HG03460 (cell line): ENCODE results near the gene AGBL2.
"Not testable (repeated sequence)": the region's sequence is repeated elsewhere in the genome, so short reads cannot be mapped to it uniquely, and the experiment has no call there.

Source experiments
- ATAC-seq: cut with Tn5 transposase; IDR thresholded peaks from one replicate; pipeline ENCODE4 v1.9.1; 2021; ENCODE audit not compliant: unreplicated experiment

The AGBL2 gene, protein sequence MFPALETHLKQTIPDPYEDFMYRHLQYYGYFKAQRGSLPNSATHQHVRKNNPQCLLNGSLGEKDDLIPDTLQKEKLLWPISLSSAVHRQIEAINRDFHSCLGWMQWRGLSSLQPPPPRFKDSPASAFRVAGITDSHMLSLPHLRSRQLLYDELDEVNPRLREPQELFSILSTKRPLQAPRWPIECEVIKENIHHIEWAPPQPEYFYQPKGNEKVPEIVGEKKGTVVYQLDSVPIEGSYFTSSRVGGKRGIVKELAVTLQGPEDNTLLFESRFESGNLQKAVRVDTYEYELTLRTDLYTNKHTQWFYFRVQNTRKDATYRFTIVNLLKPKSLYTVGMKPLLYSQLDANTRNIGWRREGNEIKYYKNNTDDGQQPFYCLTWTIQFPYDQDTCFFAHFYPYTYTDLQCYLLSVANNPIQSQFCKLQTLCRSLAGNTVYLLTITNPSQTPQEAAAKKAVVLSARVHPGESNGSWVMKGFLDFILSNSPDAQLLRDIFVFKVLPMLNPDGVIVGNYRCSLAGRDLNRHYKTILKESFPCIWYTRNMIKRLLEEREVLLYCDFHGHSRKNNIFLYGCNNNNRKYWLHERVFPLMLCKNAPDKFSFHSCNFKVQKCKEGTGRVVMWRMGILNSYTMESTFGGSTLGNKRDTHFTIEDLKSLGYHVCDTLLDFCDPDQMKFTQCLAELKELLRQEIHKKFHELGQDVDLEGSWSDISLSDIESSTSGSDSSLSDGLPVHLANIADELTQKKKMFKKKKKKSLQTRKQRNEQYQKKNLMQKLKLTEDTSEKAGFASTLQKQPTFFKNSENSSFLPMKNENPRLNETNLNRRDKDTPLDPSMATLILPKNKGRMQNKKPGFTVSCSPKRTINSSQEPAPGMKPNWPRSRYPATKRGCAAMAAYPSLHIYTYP

DNA sequence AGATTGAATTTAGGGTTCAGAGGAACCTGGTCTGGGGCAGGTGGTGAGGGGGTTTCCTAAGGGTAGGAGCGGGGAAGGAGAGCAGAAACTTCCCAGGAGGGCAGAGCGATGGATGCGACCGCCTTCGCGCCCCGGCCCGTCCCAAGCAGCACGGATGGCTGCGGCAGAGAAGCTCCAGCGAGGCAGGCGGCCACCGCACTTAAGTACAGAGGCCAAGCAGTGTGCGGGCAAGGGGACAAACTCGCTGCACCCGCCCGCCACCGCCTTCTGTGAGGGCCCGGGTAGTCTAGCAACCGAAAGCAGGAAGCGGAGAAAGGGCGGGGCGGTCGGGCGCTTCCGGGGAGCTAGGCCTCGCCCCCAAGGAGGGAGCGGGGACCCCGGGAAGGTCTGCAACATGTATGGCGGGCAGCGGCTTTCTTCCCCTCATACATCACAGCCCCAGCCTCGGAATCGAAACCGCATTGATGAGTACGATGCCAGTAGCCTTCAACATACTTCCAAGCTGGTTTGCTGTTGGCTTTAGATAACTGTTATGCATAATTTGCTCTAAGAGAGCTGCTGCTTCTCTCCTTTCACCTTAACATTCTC, at the start of gene AGBL2:
TSS of gene AGBL2 (minus strand) at position 288 of the 588 bp plus-strand sequence. CDS start 719 bp downstream, outside the sequence.
- ATAC-seq: peak; percentile 99

DNA sequence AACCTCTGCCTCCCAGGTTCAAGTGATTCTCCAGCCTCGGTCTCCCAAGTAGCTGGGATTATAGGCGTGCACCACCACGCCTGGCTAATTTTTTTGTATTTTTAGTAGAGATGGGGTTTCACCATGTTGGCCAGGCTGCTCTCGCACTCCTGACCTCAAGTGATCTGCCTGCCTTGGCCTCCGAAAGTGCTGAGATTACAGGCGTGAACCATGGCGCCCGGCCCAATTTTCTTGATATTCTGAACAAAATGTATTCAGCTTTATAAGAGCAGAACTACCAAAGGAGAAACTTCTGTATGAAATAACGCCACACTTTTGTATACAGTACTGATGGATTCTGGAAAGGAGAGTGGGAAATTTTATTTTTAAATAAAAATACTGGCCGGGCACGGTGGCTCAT, 44.1 kb upstream of the AGBL2 start:
- ATAC-seq: not testable (repeated sequence)

DNA sequence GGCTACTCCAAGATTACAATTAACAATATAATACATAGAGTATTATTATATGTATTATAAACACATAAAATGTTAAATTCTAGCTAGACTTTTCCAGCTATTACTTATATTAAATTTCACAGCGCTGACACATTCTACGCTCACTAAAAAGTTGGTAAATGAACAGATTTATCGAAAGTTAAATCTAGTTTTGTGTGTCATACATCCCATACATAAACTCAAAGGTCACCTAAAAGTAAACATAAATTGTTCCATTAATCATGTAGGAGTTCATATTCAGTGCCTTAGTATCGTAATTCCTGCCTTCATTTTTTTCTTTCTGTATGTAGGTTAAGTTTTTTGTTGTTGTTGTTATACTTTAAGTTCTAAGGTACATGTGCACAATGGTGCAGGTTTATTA, 41.0 kb upstream of the AGBL2 start:
- ATAC-seq: no peak

DNA sequence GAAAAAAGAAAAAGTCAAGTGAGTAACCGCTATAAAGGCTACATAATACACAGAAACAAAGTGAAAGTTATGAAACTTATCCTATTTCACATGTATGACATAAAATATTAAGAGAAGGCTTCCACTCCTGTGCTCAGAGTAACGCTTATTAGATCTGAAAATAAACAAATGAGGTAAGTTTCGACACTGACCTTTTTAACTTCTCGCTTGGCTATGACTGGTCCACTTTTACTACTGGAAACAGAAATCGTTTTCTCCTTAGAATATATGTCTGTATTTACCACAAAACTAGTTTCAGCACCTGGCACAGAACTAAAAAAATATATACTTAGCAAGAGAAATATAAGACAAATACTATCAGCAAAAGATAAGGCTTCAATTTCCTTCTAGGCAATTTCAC, 35.6 kb upstream of the AGBL2 start:
- no peak for ATAC-seq

DNA sequence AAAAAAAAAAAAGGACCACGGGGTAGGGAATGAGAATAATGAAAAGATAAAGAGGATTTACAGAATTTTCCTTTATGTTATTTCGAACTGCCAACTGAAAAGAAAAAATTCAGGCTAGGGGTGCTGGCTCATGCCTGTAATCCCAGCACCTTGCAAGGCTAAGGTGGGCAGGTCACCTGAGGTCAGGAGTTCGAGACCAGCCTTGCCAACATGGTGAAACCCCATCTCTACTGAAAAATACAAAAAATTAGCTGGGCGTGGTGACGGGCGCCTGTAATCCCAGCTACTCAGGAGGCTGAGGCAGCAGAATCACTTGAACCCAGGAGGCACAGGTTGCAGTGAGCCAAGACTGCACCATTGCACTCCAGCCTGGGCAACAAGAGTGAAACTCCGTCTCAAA, 27.3 kb upstream of the AGBL2 start:
- not testable (repeated sequence) for ATAC-seq

DNA sequence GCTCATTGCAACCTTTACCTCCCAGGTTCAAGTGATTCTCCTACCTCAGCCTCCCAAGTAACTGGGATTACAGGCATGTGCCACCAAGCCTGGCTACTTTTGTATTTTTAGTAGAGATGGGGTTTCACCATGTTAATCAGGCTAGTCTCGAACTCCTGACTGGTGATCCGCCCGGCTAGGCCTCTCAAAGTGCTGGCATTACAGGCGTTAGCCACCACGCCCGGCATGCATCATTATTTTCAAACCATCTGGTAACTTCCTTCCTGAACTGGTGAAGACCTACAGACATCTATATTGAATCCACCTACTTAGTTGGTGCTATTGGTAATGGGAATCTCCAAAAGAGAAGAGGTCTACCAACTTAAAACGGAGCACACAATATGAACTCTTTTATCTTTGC, 22.6 kb upstream of the AGBL2 start:
- ATAC-seq: not testable (repeated sequence)

DNA sequence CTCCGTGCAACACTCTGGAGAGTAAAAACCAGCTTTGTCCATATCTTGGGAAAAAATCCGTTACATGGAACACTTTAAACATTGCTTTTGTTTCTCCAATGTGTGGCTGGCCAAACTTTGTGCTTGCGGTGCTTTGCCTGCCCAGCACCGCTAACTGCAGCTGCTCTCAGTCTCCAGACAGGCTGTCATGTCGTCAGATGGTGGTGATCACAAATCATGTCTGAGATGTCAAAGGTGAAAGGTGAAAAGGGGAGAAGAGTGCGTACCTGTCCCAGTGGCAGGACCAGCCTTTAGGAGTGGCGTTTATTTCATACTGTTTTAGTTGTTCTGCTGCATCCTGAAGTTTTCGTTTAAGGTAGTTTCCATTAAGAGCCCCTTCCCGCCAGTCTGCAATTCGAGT, 17.1 kb upstream of the AGBL2 start:
- no peak for ATAC-seq

DNA sequence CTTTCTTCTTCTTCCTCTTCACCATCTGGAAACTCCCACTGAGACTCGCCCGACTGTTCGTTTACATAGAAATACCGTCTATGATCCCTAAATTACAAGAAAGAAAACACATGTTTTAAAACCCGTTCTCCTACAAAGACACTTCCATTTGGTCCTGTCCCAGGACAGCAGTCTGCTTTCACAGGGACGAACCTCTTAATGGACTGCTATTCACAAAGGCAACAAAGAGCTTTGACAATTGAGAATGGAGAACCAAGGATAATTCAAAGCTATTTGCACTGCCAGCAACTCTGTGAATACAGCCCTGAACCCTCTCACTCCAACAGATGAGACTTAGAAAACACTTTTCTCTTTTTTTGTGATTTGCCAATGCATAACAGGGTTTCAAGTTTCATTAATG, 16.3 kb upstream of the AGBL2 start:
- ATAC-seq: no peak

DNA sequence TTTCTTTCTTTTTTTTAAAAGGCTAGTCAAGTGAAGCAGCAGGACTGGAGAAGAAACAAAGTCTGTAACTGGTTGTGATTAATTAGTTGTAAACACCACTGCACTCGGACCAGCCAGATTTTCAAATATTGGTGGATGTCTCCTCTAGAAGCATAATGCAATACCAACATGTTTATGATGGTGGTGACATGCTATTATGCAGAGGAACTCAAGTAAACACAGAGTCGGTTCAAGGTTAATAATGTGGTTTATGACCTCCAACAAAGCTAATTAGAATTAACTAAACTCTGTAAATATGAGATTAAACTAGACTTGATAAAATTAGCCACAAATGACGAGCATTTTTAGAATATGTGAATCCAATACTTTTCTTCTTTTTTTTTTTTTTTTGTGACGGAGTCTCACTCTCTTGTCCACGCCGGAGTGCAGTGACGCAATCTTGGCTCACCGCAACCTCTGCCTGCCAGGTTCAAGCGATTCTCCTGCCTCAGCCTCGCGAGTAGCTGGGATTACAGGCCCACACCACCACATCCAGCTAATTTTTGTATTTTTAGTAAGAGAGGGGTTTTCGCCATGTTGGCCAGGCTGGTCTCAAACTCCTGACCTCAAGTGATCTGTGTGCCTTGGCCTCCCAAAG, 11.8 kb upstream of the AGBL2 start:
- no peak for ATAC-seq

DNA sequence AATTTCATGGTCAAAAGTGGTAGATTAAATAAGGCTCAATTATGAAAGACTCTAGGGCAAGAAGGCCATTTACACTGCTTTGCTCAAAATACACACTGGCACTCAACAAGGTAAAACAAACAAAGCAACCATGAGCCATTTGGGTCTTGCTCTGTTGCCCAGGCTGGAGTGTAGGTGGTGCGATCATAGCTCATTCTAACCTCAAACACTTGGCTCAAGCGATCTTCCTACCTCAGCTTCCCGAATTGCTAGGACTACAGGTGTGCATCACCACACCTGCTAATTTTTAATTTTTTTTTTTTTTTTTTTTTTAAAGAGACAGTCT, 10.9 kb upstream of the AGBL2 start:
- ATAC-seq: no peak

DNA sequence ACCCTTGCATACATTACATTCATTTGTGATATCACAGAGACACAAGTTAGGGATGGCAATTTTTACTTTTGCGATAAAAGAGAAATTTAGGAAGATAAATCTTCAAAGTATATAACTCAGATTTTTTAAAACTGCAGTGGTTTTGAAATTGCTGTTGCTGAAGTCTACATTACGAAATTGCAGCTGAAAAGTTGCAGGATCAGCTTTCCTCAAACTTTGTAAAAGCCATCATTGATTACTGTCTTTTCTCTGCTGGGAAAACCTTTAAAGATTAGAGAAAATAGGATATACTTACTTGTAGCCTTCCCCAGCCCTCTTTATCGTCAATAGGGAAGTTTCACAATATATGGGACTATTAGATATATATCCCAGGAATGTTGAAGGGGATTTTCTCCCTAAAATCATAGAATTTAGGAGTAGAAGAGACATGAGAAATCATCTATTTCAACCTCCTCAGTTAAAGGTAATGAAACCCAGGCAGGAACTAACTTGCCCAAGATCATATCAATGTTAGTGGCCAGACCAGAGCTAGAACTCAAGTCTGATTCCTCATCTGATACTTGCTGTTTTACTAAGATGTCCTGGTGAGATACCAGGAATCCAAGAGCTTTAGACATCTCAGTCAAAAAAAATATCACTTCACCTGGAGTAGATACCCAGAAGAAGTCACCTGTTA, 10.4 kb upstream of the AGBL2 start:
- ATAC-seq: no peak

DNA sequence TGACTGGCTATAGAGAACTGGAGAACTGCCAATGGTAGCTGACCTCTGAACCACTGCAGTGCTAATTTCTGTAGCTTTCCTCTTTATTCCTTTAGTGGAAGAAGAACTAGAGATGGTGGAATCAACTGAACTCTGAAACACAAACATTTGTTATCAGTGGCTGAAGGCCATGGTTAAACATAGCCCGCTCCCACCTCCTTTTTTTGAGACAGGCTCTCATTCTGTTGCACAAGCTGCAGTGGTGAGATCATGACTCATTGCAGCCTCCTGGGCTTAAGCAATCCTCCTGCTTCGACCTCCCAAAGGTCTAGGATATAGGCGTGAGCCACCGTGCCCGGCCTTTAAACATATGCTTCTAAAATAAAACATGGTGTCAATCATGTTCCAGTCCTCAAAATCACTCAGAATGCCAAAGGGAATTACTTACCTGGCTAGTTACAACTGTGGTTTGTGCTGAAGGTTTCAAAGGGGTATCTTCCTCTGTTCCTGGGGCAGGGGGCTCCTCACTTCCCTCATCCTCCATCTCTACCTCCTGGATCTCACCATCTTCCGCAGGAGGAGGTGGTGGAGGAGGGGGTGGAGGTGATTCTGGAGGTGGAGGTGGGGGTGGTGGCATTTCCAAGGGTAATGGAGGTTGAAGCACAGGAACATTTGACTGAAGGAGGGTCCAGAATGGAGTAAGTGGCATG, 9.0 kb upstream of the AGBL2 start:
- no peak for ATAC-seq

DNA sequence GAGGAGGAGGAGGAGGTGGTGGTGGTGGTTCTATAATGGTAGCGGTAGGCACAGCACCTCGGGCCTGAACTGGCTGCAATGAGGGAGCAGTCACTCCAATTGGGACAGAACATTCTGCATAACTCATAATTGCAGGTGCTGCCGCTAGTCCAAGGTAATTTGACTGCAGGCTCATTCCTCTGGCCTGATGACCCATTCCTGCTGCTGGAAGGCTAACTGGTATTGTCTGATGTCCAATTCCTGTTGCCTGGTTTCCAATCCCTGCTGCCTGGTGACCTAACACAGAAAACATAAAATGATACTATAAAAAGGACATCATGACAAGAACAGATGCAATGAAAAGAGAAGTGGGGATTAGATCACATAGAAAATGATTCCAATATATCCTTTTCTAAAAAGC, 7.9 kb upstream of the AGBL2 start:
- no peak for ATAC-seq

DNA sequence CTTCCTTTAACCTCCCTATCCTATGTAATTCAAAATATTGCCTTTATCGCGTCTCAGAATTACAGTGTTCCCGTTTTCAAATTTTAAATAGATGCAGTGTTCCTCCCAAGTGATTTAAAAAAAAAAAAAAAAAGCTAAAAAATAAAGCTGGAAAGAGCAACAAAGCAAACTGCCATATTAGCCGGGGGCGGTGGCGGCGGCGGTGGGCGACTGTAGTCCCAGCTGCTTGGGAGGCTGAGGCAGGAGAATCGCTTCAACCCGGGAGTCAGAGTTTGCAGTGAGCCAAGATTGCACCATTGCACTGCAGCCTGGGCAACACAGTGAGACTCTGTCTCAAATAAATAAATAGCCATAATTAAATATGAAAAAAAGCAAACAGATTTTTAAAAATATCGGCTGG, 5.5 kb upstream of the AGBL2 start:
- ATAC-seq: no peak

DNA sequence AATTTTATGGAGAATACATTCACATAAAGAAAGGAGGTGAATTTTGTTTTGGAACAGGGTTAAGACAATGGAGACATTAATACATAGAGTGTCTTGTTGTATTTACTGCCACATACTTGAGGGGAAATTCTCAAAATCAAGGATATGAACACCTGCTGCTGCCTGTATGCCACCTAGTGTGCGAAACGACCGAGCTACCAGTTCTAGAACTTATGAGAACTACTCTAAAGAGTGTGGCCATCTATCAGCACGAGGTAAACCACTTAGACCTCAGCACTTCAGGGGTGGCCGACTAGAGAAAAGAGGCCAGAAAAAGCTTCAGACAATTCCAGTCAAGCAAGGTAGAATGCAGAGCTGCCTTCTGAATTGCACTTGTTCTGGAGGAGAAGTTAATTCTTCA, 1.5 kb upstream of the AGBL2 start:
- ATAC-seq: no peak

DNA sequence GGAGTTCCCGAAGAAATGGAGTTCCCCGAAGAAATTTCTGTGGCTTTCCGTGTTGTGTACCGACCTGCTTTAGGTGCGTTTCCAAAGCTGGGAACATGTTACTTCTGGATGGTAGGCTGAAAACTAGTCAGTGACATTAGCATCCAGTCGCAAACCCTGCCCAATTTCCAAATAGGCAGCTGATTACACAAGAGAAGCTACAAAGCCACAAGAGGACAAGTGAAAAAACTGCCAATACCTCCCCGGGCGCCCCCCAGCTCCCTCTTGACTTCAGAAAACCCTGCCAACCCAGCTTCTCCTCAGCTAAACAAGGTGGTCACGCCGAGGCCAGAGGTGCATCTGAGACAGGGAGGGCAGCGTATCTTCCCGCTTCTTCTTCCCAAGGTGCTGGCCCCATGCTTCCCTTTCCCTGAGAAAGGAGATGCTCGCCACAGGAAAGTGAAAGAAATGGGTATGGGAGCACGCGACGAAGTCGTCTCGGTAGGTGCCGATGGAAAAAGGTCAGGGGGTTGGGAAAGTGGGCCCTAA, 551 bp downstream of the AGBL2 start:
- ATAC-seq: peak; percentile 16

DNA sequence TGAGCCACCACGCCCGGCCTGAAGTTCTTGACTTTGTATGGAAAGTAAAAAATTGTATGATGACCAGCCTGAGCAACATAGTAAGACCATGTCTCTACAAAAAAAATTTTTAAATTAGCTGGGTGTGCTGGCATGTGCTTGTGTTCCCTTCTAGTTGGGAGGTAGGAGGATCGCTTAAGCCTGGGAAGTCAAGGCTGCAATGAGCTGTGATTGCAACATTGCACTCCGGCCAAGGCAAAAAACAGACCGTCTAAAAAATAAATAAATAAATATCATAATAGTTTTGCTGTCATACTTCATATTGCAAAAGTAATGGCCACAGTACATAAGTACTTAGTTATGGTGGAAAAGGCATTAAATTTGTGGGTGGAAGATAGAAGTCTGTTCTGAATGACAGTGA, 3.4 kb downstream of the AGBL2 start:
- ATAC-seq: no peak

DNA sequence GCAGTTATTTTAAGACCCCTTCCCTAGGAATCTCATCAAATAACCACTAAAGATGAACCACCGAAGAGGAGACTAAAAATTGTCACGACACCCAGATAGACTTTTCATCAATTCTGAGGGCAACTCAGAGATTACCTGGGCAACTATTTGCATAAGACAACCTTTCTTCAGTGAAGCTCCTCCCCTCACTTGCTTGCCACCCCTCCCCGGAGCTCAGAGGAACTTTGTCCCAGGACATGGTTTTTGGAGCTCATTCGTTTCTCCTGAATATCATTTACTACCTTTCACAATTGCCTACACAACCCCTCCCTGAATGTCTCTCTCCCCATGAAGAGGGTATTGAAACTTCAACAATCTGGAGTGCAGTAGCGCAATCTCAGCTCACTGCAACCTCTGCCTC, 3.9 kb downstream of the AGBL2 start:
- no peak for ATAC-seq

DNA sequence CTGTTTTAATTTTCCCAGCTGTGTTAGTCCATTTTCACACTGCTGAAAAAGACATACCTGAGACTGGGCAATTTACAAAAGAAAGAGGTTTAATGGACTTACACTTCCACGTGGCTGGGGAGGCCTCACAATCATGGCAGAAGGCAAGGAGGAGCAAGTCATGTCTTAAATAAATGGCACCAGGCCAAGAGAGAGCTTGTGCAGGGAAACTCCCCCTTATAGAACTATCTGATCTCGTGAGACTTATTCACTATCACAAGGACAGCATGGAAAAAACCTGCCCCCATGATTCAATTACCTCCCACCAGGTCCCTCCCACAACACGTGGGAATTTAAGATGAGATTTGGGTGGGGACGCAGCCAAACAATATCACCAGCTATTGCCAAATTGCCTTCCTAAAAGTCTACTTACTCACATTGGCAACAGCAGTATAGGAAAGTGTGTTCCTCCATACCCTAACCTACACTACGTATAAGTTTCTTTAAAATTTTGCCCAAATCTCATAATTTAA, 7.8 kb downstream of the AGBL2 start:
- not testable (repeated sequence) for ATAC-seq

DNA sequence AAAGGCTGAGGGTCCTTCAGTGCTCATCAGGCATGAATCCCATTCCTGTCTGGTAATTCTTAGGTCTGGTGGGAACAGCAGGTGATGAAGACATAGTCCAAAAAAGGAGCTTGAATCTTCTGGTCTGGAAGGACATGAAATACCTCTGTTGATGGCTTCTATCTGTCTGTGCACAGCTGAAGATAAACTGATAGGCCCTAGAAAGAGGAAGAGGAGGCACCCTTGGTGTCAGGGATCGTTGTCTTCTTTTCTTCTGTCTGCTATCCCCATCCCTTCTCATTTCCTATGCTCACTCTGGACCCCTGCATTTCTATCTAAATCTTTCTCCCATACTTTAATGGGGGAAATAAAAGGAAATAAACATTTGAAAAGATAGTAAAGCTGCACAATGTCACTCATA, 9.4 kb downstream of the AGBL2 start:
- no peak for ATAC-seq
